SU-DHL-6 (cell line): ENCODE measurements around the gene PROCR.
"Not testable (repeated sequence)": the region's sequence is repeated elsewhere in the genome, so short reads cannot be mapped to it uniquely, and the experiment has no call there.

ENCODE experiments used
- H2AFZ ChIP-seq: fragments of 200-600 bp; sonication (generic); 2 replicates; pipeline ENCODE4 v1.6.1; 2014; ENCODE audit warnings: low read depth, mild to moderate bottlenecking, moderate library complexity, mixed read lengths, antibody characterized with exemption, low read length; ENCODE audit not compliant: severe bottlenecking
- H3F3A ChIP-seq: fragments of 200-600 bp; shearing (Covaris generic); 2 replicates; pipeline ENCODE4 v1.6.0; 2016; ENCODE audit warnings: antibody characterized with exemption, mild to moderate bottlenecking; ENCODE audit not compliant: insufficient read depth
- H3K27ac ChIP-seq: fragments of 200-600 bp; sonication (generic); 2 replicates; pipeline ENCODE4 v1.5.1; 2016; ENCODE audit warnings: low read depth, mild to moderate bottlenecking, low read length, moderate library complexity, mixed read lengths
- H3K27me3 ChIP-seq: fragments of 200-600 bp; sonication (generic), shearing (Covaris generic); 2 replicates; pipeline ENCODE4 v1.6.0; 2014; ENCODE audit warnings: mild to moderate bottlenecking, low read length
- H3K36me3 ChIP-seq: fragments of 200-600 bp; sonication (generic); 2 replicates; pipeline ENCODE4 v1.6.1; 2014; ENCODE audit warnings: mild to moderate bottlenecking, low read length, mixed read lengths
- H3K4me2 ChIP-seq: fragments of 300-600, 200-600 bp; shearing (Covaris generic), sonication (generic); 2 replicates; pipeline ENCODE4 v1.6.0; 2014; ENCODE audit warnings: low read length, low read depth, mild to moderate bottlenecking; ENCODE audit not compliant: poor library complexity, severe bottlenecking
- H3K4me3 ChIP-seq: fragments of 200-600 bp; sonication (generic); 2 replicates; pipeline ENCODE4 v1.5.1; 2014; ENCODE audit warnings: antibody characterized with exemption, low read length, mild to moderate bottlenecking, mixed read lengths; ENCODE audit not compliant: insufficient read depth, poor library complexity, severe bottlenecking
- H3K79me2 ChIP-seq: fragments of 200-600 bp; sonication (generic); 2 replicates; pipeline ENCODE4 v1.6.1; 2014; ENCODE audit warnings: mild to moderate bottlenecking, low read length, moderate library complexity; ENCODE audit not compliant: insufficient read depth
- H3K9ac ChIP-seq: fragments of 200-600 bp; sonication (generic); 2 replicates; pipeline ENCODE4 v1.7.0; 2014; ENCODE audit warnings: mild to moderate bottlenecking, low read length
- H3K9me2 ChIP-seq: fragments of 200-600 bp; sonication (generic); replicated peaks from 2 replicates; pipeline ENCODE4 v1.6.1; 2014; ENCODE audit warnings: low read length; ENCODE audit not compliant: insufficient read depth
- H3K9me3 ChIP-seq: fragments of 200-600 bp; sonication (generic); 2 replicates; pipeline ENCODE4 v1.6.1; 2014; ENCODE audit warnings: low read length, mixed read lengths; ENCODE audit not compliant: insufficient read depth
- H4K20me1 ChIP-seq: fragments of 200-600 bp; sonication (generic); 2 replicates; pipeline ENCODE4 v1.6.1; 2014; ENCODE audit warnings: low read depth, mild to moderate bottlenecking, antibody characterized with exemption, low read length, moderate library complexity, mixed read lengths
- CTCF ChIP-seq: fragments of 200-600 bp; sonication (generic); IDR thresholded peaks from one replicate; pipeline ENCODE4 v1.5.1; 2017; ENCODE audit warnings: antibody characterized with exemption, mild to moderate bottlenecking, low read length, moderate library complexity; ENCODE audit not compliant: insufficient read depth, poor library complexity, severe bottlenecking
- EZH2phosphoT487 ChIP-seq: fragments of 200-600 bp; sonication (generic), shearing (Covaris generic); conservative IDR thresholded peaks from 2 replicates; pipeline ENCODE4 v1.6.1; 2018; ENCODE audit warnings: mild to moderate bottlenecking, antibody characterized with exemption, low read length, moderate library complexity, mixed read lengths

The PROCR gene

DNA sequence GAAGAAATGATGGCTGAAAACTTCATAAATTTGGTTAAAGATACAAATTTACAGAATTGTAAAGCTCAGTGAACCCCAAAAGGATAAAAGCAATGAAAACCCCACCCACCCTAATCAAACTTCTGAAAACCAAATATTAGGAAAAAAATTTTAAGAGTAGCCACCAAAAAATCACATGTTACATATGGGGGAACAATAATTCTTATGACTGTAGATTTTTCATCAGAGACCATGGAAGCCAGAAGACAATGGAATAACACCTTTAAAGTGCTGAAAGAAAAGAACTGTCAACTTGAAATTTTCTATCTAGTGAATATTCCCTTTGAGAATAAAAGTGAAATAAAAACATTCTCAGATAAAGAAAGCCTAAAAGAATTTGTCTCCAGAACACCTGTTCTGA is 24.4 kb downstream of the PROCR start:
- Histone ChIP-seq H3K27ac (no peak overlapping the region), H4K20me1 (no peaks in the 10 kb centered on the region), H3K27me3 (no peaks in the 10 kb centered on the region), H3K36me3 (no peaks in the 10 kb centered on the region), H3K9ac (no peak overlapping the region), H3F3A (no peaks in the 10 kb centered on the region), H3K79me2 (no peaks in the 10 kb centered on the region), H3K4me3 (no peak overlapping the region), H3K4me2 (no peak overlapping the region), H3K9me2 (no peaks in the 10 kb centered on the region), H3K9me3 (peaks cover 13% of the 10 kb centered on the region; the same call in 1 of the 2 replicates), H2AFZ (no peak overlapping the region)
- TF ChIP-seq EZH2phosphoT487 (no peak), CTCF (no peak)

DNA sequence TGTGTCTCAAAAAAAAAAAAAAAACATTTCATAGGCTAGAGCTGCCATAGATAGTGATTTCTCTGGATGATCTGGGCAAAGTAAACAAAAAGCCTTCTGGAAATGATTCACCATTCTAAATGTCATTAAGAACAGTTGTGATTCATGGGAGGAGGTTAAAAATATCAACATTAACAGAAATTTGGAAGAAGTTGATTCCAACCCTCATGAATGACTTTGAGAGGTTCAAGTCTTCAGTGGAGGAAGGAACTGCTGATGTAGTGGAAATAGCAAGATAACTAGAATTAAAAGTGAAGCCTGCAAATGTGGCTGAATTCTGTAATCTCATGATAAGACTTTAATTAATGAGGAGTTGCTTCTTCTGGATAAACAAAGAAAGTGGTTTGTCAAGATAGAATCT is 27.9 kb downstream of the PROCR start:
- H3K36me3 ChIP-seq = no peaks in the 10 kb centered on the region
- H3K27me3 ChIP-seq = no peaks in the 10 kb centered on the region
- H2AFZ ChIP-seq = no peak overlapping the region
- no peak overlapping the region for H3K9ac ChIP-seq
- H3F3A ChIP-seq = no peaks in the 10 kb centered on the region
- no peaks in the 10 kb centered on the region for H4K20me1 ChIP-seq
- H3K79me2 ChIP-seq = no peaks in the 10 kb centered on the region
- no peak for TF ChIP-seq EZH2phosphoT487
- no peak for TF ChIP-seq CTCF
- no peak overlapping the region for H3K27ac ChIP-seq
- H3K9me2 ChIP-seq = no peaks in the 10 kb centered on the region
- no peak overlapping the region for H3K4me2 ChIP-seq
- H3K4me3 ChIP-seq = no peak overlapping the region
- peaks cover 13% of the 10 kb centered on the region; the same call in 1 of the 2 replicates for H3K9me3 ChIP-seq

- no peak for TF ChIP-seq CTCF
- no peak overlapping the region for H3K4me2 ChIP-seq
Observed at GRCh38 chr20:35200267-35200666, 28.4 kb downstream of the PROCR start.

DNA sequence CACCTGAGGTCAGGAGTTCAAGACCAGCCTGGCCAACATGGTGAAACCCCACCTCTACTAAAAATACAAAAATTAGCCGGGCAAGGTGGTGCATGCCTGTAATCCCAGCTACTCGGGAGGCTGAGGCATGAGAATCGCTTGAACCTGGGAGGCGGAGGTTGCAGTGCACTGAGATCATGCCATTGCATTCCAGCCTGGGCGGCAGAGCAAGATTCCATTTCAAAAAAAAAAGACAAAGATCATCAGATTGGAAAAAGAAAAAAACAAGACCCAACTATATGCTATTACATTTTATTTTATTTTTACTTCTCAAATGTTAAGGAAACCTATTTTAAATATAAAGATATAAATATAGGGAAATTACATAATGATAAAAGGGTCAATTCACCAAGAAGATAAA is 29.6 kb downstream of the PROCR start:
- H3K9me3 ChIP-seq, H3K4me3 ChIP-seq, H3K79me2 ChIP-seq, H3K9me2 ChIP-seq, H3F3A ChIP-seq, H3K36me3 ChIP-seq, H3K4me2 ChIP-seq, H2AFZ ChIP-seq, H3K27me3 ChIP-seq, H3K27ac ChIP-seq, H3K9ac ChIP-seq, H4K20me1 ChIP-seq: not testable (repeated sequence)

More at GRCh38 chr20:35200267-35200666, 28.4 kb downstream of the PROCR start:
- Histone ChIP-seq H3K36me3 (no peaks in the 10 kb centered on the region), H4K20me1 (no peaks in the 10 kb centered on the region), H3K9ac (no peak overlapping the region), H3K9me3 (peaks cover 13% of the 10 kb centered on the region; the same call in 1 of the 2 replicates), H3K27ac (no peak overlapping the region), H3K4me3 (no peak overlapping the region), H2AFZ (no peak overlapping the region), H3F3A (no peaks in the 10 kb centered on the region), H3K27me3 (no peaks in the 10 kb centered on the region), H3K79me2 (no peaks in the 10 kb centered on the region), H3K9me2 (no peaks in the 10 kb centered on the region)
